K562 (cell line): Measurements from ENCODE around the gene CUX1. TPM values are rescaled to one million over a fixed set of nuclear protein-coding genes. Genes with fewer than 3 reads are reported as not detected.

Experiments used
- ASH1L ChIP-seq: fragments of 450-650 bp; IDR thresholded peaks from 2 replicates; pipeline ENCODE4 v1.6.1; 2018; ENCODE audit warnings: borderline replicate concordance, mild to moderate bottlenecking, low read depth; ENCODE audit not compliant: partially characterized antibody
- CBX2 ChIP-seq: fragments of 200-600 bp; sonication (generic); IDR thresholded peaks from one replicate; pipeline ENCODE4 v1.6.1; 2012; ENCODE audit warnings: mild to moderate bottlenecking, low read length, inconsistent platforms; ENCODE audit not compliant: insufficient read depth, poor library complexity, severe bottlenecking
- DDX20 ChIP-seq: fragments of 450-650 bp; IDR thresholded peaks from 2 replicates; pipeline ENCODE4 v1.6.1; 2016; ENCODE audit warnings: missing genetic modification characterization, low read depth, mild to moderate bottlenecking, missing compliant biosample characterization, moderate library complexity
- EHMT2 ChIP-seq: fragments of 450-650 bp; IDR thresholded peaks from 2 replicates; pipeline ENCODE4 v1.6.1; 2018; ENCODE audit warnings: antibody characterized with exemption
- EP400 ChIP-seq: fragments of 450-650 bp; IDR thresholded peaks from 2 replicates; pipeline ENCODE4 v1.6.1; 2017; ENCODE audit warnings: antibody characterized with exemption, mild to moderate bottlenecking, moderate library complexity
- ESRRA ChIP-seq: fragments of 450-650 bp; IDR thresholded peaks from 2 replicates; pipeline ENCODE4 v1.6.1; 2014; ENCODE audit warnings: low read depth, mild to moderate bottlenecking, moderate library complexity, borderline replicate concordance
- HNRNPLL ChIP-seq: fragments of 200-400 bp; formaldehyde crosslinking; IDR thresholded peaks from 2 replicates; pipeline ENCODE4 v1.6.1; 2017; ENCODE audit warnings: low read length, low read depth, mild to moderate bottlenecking; ENCODE audit not compliant: poor library complexity, severe bottlenecking
- KLF1 ChIP-seq: fragments of 450-650 bp; IDR thresholded peaks from 2 replicates; pipeline ENCODE4 v1.6.1; 2016; ENCODE audit warnings: missing genetic modification characterization, missing compliant biosample characterization
- LEF1 ChIP-seq: fragments of 450-650 bp; IDR thresholded peaks from 2 replicates; pipeline ENCODE4 v1.6.1; 2016; ENCODE audit warnings: mild to moderate bottlenecking
- MECOM ChIP-seq: fragments of 250-450 bp; sonication (Bioruptor Pico); IDR thresholded peaks from 2 replicates; pipeline ENCODE4 v1.8.0; 2022; ENCODE audit warnings: inconsistent platforms
- POLR2AphosphoS5 ChIP-seq: IDR thresholded peaks from 2 replicates; pipeline ENCODE4 v1.6.1; 2011; ENCODE audit warnings: mild to moderate bottlenecking, low read depth, low read length, moderate library complexity; ENCODE audit not compliant: control insufficient read depth, insufficient read depth
- PPARD ChIP-seq: fragments of 250-450 bp; sonication (Bioruptor Pico); IDR thresholded peaks from 2 replicates; pipeline ENCODE4 v1.8.0; 2022; ENCODE audit warnings: inconsistent platforms, mild to moderate bottlenecking, moderate library complexity
- RAD51 ChIP-seq: fragments of 450-650 bp; IDR thresholded peaks from 2 replicates; pipeline ENCODE4 v1.7.1; 2016; ENCODE audit warnings: low read depth, mild to moderate bottlenecking, borderline replicate concordance
- SMC3 ChIP-seq: conservative IDR thresholded peaks from 2 replicates; pipeline ENCODE4 v1.6.1; 2011; ENCODE audit warnings: low read depth, low read length, improper control_type of control experiment; ENCODE audit not compliant: insufficient read depth
- ZNF717 ChIP-seq: fragments of 250-450 bp; sonication (Bioruptor Pico); IDR thresholded peaks from 2 replicates; pipeline ENCODE4 v1.5.0; 2021
- polyA plus RNA-seq, 8 experiments: library from polyadenylated mRNA; depleted of rRNA in 4 of 8; stranded (reverse) in 5 of 8; unstranded in 3 of 8; fragments of >200 nt; fragmentation: Nextera tagmentation in 2 of 8; fragmentation: Illumina TruSeq in 1 of 8; extraction: Ambion mirVana in 2 of 8; extraction: Trizol in 1 of 8; gene quantifications; 2 replicates each; pipeline versions ENCODE4 v1.2.1 to v1.2.3, GENCODE V29; 2011 to 2014; ENCODE audit warnings: inconsistent platforms in 1 of 8, missing spikeins in 1 of 8
- total RNA-seq, 7 experiments: library from RNA; depleted of rRNA in 6 of 7; stranded (reverse); fragments of >200 nt in 6 of 7; fragmentation: Illumina TruSeq in 2 of 7; extraction: Trizol in 2 of 7; gene quantifications; 2 replicates each; pipeline versions ENCODE4 v1.2.1 to v1.2.3, GENCODE V29; 2011 to 2021; ENCODE audit warnings: low replicate concordance in 1 of 7
- TF ChIP-seq, protein P1 (sequence below), 2 experiments: fragments of 450-650 bp in 1 of 2; IDR thresholded peaks; 2 replicates each; pipeline ENCODE4 v1.6.1; 2011 to 2017; ENCODE audit warnings: low read depth in 2 of 2, antibody characterized with exemption in 1 of 2, borderline replicate concordance in 1 of 2, low read length in 1 of 2, mild to moderate bottlenecking in 1 of 2, mixed read lengths in 1 of 2; ENCODE audit not compliant: control insufficient read depth in 1 of 2
- TF ChIP-seq, protein P2 (sequence below), 2 experiments: fragments of 150-350 bp in 1 of 2; IDR thresholded peaks; 2 replicates each; pipeline ENCODE4 v1.6.1; 2012 to 2016; ENCODE audit warnings: low read depth in 2 of 2, low read length in 2 of 2, mild to moderate bottlenecking in 1 of 2, moderate library complexity in 1 of 2
- TF ChIP-seq, protein P3 (sequence below), 2 experiments: fragments of 450-650 bp in 1 of 2; sonication (generic) in 1 of 2; formaldehyde crosslinking; conservative IDR thresholded peaks; 2 replicates each; pipeline versions ENCODE4 v1.4.0 to v1.8.1; 2020 to 2022; ENCODE audit warnings: mild to moderate bottlenecking in 1 of 2, missing genetic modification reagents in 1 of 2

CUX1 gene
- total and polyA plus RNA-seq, 9 of the 15 experiments (the other 6 are each of a cell fraction or from before 2014, with no cell fraction given) = 3.6 to 55.3 (median 25.2) TPM

DNA sequence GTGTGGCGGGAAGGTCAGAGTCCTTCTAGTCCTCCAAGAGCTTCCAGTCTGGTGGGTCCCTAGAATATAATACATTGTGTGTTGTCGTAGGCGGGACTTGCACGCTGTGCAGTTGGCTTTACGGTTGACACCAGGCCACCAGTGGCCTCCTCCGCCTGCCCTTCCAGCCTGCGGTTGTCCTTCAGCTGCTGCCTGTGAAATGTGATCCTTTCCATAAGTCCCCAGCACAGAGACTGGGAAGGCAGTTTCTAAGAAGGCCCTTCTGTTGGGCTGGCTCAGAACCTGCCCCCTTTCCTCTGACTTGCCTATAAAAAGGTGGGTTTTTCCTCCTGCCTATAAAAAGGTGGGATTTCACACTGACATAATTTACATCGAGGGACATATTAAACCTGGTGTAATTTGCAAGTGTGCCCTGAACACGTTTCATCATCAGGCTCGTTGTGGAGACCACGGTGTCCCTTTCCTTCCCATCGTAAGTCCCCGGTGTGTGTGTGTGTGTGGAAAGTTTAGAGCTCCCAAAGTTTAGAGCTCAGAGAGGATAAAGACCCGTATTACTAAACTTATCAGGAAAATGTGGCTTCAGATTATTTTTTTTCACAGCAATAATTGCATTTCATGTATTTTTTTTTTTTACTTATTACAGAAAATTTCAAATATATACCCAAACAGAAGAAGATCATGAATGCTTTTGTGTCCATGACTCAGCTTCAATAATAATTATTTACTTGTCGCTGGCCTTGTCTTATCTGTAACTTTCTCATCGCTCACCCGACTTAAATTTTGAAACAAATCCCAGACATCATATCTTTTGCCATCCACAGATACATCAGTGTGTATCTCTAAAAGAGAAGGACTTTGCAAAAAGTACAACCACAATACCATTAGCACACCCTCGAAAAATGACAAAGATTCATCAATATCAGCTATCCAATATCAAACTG lies 45.1 kb downstream of the CUX1 start (continued):
- TF ChIP-seq, protein P1, sequence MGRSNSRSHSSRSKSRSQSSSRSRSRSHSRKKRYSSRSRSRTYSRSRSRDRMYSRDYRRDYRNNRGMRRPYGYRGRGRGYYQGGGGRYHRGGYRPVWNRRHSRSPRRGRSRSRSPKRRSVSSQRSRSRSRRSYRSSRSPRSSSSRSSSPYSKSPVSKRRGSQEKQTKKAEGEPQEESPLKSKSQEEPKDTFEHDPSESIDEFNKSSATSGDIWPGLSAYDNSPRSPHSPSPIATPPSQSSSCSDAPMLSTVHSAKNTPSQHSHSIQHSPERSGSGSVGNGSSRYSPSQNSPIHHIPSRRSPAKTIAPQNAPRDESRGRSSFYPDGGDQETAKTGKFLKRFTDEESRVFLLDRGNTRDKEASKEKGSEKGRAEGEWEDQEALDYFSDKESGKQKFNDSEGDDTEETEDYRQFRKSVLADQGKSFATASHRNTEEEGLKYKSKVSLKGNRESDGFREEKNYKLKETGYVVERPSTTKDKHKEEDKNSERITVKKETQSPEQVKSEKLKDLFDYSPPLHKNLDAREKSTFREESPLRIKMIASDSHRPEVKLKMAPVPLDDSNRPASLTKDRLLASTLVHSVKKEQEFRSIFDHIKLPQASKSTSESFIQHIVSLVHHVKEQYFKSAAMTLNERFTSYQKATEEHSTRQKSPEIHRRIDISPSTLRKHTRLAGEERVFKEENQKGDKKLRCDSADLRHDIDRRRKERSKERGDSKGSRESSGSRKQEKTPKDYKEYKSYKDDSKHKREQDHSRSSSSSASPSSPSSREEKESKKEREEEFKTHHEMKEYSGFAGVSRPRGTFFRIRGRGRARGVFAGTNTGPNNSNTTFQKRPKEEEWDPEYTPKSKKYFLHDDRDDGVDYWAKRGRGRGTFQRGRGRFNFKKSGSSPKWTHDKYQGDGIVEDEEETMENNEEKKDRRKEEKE (IDR thresholded peaks at IDR 0.05; ENCODE audit: borderline replicate concordance in 1 of 2, control insufficient read depth in 1 of 2, low read depth in 2 of 2, low read length in 1 of 2) = peak in 1 of 2 experiments; percentile 59; a peak in 1 of 4 replicates
- TF ChIP-seq POLR2AphosphoS5 = peak; percentile 69
- TF ChIP-seq SMC3 = no peak
- TF ChIP-seq, protein P2, sequence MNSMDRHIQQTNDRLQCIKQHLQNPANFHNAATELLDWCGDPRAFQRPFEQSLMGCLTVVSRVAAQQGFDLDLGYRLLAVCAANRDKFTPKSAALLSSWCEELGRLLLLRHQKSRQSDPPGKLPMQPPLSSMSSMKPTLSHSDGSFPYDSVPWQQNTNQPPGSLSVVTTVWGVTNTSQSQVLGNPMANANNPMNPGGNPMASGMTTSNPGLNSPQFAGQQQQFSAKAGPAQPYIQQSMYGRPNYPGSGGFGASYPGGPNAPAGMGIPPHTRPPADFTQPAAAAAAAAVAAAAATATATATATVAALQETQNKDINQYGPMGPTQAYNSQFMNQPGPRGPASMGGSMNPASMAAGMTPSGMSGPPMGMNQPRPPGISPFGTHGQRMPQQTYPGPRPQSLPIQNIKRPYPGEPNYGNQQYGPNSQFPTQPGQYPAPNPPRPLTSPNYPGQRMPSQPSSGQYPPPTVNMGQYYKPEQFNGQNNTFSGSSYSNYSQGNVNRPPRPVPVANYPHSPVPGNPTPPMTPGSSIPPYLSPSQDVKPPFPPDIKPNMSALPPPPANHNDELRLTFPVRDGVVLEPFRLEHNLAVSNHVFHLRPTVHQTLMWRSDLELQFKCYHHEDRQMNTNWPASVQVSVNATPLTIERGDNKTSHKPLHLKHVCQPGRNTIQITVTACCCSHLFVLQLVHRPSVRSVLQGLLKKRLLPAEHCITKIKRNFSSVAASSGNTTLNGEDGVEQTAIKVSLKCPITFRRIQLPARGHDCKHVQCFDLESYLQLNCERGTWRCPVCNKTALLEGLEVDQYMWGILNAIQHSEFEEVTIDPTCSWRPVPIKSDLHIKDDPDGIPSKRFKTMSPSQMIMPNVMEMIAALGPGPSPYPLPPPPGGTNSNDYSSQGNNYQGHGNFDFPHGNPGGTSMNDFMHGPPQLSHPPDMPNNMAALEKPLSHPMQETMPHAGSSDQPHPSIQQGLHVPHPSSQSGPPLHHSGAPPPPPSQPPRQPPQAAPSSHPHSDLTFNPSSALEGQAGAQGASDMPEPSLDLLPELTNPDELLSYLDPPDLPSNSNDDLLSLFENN (IDR thresholded peaks at IDR 0.05; ENCODE audit: low read depth in 2 of 2, low read length in 2 of 2) = no peak
- peak; percentile 65 for TF ChIP-seq EP400
- no peak for TF ChIP-seq DDX20 (tag)
- no peak for TF ChIP-seq ZNF717 (CRISPR knock-in tag)
- TF ChIP-seq LEF1 = peak; percentile 79
- TF ChIP-seq, protein P3, sequence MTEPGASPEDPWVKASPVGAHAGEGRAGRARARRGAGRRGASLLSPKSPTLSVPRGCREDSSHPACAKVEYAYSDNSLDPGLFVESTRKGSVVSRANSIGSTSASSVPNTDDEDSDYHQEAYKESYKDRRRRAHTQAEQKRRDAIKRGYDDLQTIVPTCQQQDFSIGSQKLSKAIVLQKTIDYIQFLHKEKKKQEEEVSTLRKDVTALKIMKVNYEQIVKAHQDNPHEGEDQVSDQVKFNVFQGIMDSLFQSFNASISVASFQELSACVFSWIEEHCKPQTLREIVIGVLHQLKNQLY (CRISPR knock-in tag; conservative IDR thresholded peaks at IDR 0.05) = no peak
- peak; percentile 95 for TF ChIP-seq ESRRA
- peak; percentile 16 for TF ChIP-seq ASH1L
- TF ChIP-seq RAD51 = no peak
- TF ChIP-seq KLF1 = no peak
- TF ChIP-seq MECOM (CRISPR knock-in tag) = no peak
- peak; percentile 58; the same call in 1 of the 2 replicates for TF ChIP-seq EHMT2
- TF ChIP-seq CBX2 = no peak
- TF ChIP-seq HNRNPLL = no peak
- no peak for TF ChIP-seq PPARD (CRISPR knock-in tag)
